Uterus (tissue), 4 donors: ENCODE measurements around the gene NACA. TPM values are rescaled to one million over a fixed set of nuclear protein-coding genes. Genes with fewer than 3 reads are reported as not detected.
"Not testable (repeated sequence)": the region's sequence is repeated elsewhere in the genome, so short reads cannot be mapped to it uniquely, and the experiment has no call there.

Experiments used
- DNase-seq, 2 donors: peaks; one replicate each; pipeline ENCODE4 v3.0.0-alpha.2; 2019 to 2020
- H3K27ac ChIP-seq, 2 donors: fragments of 200-600 bp; sonication (generic); 1 replicate in 1 of 2; 2 replicates in 1 of 2; pipeline ENCODE4 v1.5.1; 2016 to 2018
- H3K27me3 ChIP-seq, 2 donors: fragments of 200-600 bp; sonication (generic); one replicate each; pipeline ENCODE4 v1.5.1; 2018 to 2019; ENCODE audit warnings: control low read depth in 1 of 2
- H3K36me3 ChIP-seq, 2 donors: fragments of 200-600 bp; sonication (generic); one replicate each; pipeline ENCODE4 v1.5.1; 2019; ENCODE audit warnings: control low read depth in 1 of 2
- H3K4me1 ChIP-seq, 2 donors: fragments of 200-600 bp; sonication (generic); one replicate each; pipeline ENCODE4 v1.5.1; 2018 to 2019; ENCODE audit warnings: control low read depth in 1 of 2
- H3K4me3 ChIP-seq, 2 donors: fragments of 200-600 bp; sonication (generic); 1 replicate in 1 of 2; 2 replicates in 1 of 2; pipeline ENCODE4 v1.5.1; 2018 to 2019; ENCODE audit warnings: mild to moderate bottlenecking in 1 of 2
- H3K9me3 ChIP-seq, 2 donors: fragments of 200-600 bp; sonication (generic); one replicate each; pipeline ENCODE4 v1.5.1; 2019; ENCODE audit warnings: control low read depth in 1 of 2
- POLR2A ChIP-seq, 2 donors: fragments of 450-650 bp; IDR thresholded peaks; one replicate each; pipeline ENCODE4 v1.6.1; 2016; ENCODE audit warnings: antibody characterized with exemption in 2 of 2, mild to moderate bottlenecking in 1 of 2, moderate library complexity in 1 of 2
- intact Hi-C: fragments of 100-400 bp; cut with DNase I; formaldehyde crosslinking; loops from one replicate; pipeline ENCODE4 v1.15.1; 2023; ENCODE audit warnings: low total_unique reads
- total RNA-seq, 4 donors: library from RNA; depleted of rRNA in 3 of 4; stranded (reverse); fragments of >200 nt in 3 of 4; gene quantifications; one replicate each; pipeline versions ENCODE4 v1.1.0 to v1.2.4, GENCODE V29; 2014 to 2023
- TF ChIP-seq, protein P1 (sequence below), 4 experiments: fragments of 200-600 bp in 2 of 4; fragments of 450-650 bp in 2 of 4; sonication (generic) in 2 of 4; IDR thresholded peaks; one replicate each; pipeline ENCODE4 v1.5.1; 2016 to 2019; ENCODE audit warnings: antibody characterized with exemption in 4 of 4, mild to moderate bottlenecking in 2 of 4, moderate library complexity in 1 of 4
- donor health status: DM: yes; HTN: yes; CAD: no.

The NACA gene
- total RNA-seq, 4 donors from 2014 or later, result 942 to 2,684 (median 1,304) TPM

DNA sequence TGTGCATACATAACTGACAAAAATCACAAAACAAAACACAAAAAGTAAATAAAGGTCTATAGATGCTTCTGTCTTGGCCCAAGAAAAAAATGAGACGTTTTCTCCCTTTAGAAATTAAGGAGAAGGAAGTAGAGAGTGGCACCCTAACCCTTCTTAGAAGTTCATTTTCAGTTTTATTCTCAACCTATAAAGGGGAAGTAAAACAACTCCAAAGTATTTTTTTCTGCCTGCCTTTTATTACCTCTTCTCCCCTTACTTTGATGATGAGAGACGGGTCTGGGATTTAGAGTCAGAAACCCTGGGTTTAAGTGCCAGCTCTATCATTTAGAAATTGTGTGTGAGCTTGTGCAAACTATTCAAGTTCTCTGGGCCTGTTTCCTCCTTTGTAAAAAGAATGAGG, 24.3 kb upstream of the NACA start:
- no peaks in the 10 kb centered on the region for H3K9me3 ChIP-seq
- H3K4me1 ChIP-seq, result no peaks in the 10 kb centered on the region
- no peak overlapping the region for H3K4me3 ChIP-seq
- H3K27ac ChIP-seq, result no peak overlapping the region
- DNase-seq, result no peak
- no peaks in the 10 kb centered on the region for H3K27me3 ChIP-seq
- TF ChIP-seq, protein P1, sequence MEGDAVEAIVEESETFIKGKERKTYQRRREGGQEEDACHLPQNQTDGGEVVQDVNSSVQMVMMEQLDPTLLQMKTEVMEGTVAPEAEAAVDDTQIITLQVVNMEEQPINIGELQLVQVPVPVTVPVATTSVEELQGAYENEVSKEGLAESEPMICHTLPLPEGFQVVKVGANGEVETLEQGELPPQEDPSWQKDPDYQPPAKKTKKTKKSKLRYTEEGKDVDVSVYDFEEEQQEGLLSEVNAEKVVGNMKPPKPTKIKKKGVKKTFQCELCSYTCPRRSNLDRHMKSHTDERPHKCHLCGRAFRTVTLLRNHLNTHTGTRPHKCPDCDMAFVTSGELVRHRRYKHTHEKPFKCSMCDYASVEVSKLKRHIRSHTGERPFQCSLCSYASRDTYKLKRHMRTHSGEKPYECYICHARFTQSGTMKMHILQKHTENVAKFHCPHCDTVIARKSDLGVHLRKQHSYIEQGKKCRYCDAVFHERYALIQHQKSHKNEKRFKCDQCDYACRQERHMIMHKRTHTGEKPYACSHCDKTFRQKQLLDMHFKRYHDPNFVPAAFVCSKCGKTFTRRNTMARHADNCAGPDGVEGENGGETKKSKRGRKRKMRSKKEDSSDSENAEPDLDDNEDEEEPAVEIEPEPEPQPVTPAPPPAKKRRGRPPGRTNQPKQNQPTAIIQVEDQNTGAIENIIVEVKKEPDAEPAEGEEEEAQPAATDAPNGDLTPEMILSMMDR (IDR thresholded peaks at IDR 0.05), result no peak
- TF ChIP-seq POLR2A (IDR thresholded peaks at IDR 0.05), result no peak
- intact Hi-C loops, result no loop called here
- H3K36me3 ChIP-seq, result no peaks in the 10 kb centered on the region

DNA sequence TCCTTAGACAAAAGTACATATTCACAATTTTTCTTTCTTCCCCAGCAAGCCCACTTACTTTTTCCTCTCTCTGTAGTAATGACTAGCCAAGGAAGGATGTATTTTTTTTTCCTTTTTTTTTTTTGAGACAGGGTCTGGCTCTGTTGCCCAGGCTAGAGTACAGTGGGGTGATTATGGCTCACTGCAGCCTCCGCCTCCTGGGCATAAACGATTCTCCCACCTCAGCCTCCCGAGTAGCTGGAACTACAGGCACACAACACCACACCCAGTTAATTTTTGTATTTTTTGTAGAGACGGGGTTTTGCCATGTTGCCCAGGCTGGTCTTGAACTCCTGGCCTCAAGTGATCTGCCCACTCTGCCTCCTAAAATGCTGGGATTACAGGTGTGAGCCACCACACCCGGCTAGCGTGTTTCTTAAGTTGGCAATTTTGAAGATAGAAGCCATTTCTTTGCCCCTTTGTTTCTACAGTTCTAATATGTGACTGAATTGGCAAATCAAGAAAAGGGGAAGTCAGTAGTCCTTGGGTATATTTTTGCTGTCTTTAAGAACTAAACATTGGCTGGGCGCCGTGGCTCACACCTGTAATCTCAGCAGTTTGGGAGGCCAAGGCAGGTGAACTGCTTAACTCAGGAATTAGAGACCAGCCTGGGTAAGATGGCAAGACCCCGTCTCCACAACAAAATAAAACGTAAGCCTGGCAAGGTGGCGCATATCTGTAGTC, 3.2 kb upstream of the NACA start:
- no peaks in the 10 kb centered on the region for H3K27me3 ChIP-seq
- TF ChIP-seq, protein P1 (IDR thresholded peaks at IDR 0.05), result no peak
- no peak for TF ChIP-seq POLR2A (IDR thresholded peaks at IDR 0.05)
- H3K9me3 ChIP-seq, result no peaks in the 10 kb centered on the region
- H3K36me3 ChIP-seq, result no peaks in the 10 kb centered on the region
- H3K27ac ChIP-seq, result no peak overlapping the region
- no peak overlapping the region for H3K4me3 ChIP-seq
- no peak for DNase-seq
- intact Hi-C loops, result loop anchor here (5.0 to 10.0 kb wide), 2 partner anchors 41 to 93 kb away; partner anchors contain the start of genes BAZ2A and PTGES3
- no peaks in the 10 kb centered on the region for H3K4me1 ChIP-seq

DNA sequence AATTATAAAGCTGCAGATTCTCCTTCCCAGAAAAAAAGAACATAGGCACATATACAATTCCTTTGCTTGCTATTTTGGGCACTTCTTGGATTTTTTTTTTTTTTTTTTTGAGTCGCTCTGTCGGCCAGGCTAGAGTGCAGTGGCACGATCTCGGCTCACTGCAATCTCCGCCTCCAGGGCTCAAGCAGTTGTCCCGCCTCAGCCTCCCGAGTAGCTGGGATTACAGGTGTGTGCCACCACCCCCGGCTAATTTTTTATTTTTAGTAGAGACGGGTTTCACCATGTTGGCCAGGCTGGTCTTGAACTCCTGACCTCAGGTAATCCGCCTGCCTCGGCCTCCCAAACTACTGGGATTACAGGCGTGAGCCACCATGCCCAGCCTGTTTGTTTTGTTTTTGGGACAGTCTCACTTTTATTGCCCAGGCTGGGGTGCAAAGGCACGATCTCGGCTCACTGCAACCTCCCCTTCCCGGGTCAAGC, 1.1 kb upstream of the NACA start:
- intact Hi-C loops, result loop anchor here (5.0 to 10.0 kb wide), 2 partner anchors 39 to 91 kb away; partner anchors contain the start of genes BAZ2A and PTGES3
- Histone ChIP-seq H3K4me1 (peaks cover 6 to 13% of the 10 kb centered on the region in 2 donors), H3K27ac (peak overlapping the region; percentile 88 to 93)
- H3K9me3 ChIP-seq, H3K36me3 ChIP-seq, DNase-seq, H3K4me3 ChIP-seq, H3K27me3 ChIP-seq: not testable (repeated sequence)

DNA sequence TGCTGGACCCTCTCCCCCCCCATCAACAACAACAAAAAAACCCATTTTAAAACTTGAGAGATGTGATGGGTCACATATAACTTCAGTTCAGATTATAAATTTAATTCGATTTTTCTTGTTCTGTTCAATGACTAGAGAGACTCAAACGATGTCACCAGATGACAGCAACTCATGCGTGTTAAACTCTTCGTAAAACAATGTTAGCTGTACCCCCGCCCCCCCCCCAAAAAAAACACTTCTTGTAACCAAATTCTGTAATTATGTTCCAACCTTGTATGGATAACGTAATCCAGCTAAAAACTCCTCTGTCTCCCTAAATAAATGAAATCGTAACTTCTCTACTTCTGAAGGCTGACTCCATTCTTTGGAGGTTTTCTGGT, 614 bp upstream of the NACA start:
- intact Hi-C loops, result loop anchor here (5.0 to 10.0 kb wide), 2 partner anchors 38 to 91 kb away; partner anchors contain the start of genes BAZ2A and PTGES3
- TF ChIP-seq, protein P1 (IDR thresholded peaks at IDR 0.05), result no peak
- no peak for TF ChIP-seq POLR2A (IDR thresholded peaks at IDR 0.05)
- H3K27ac ChIP-seq, result peak overlapping the region; percentile 88 to 93
- DNase-seq, result no peak
- H3K4me1 ChIP-seq, result peaks cover 9 to 14% of the 10 kb centered on the region in 2 donors
- H3K4me3 ChIP-seq, result peak overlapping the region; percentile 61 to 78
- no peaks in the 10 kb centered on the region for H3K36me3 ChIP-seq
- H3K27me3 ChIP-seq, result no peaks in the 10 kb centered on the region
- H3K9me3 ChIP-seq, result no peaks in the 10 kb centered on the region

DNA sequence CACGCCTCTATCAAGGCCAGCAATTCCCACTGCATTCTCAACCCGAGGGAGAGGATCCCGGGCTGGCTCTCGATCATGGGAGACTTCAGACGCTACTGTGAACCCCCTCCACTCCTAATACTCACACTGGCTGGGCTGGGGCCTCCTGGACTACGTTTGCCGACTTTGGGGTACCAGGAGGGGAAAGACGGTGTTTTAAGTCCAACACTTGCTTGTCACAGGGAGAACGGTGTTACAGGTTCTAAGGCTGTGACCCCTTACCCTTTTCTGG, 463 bp downstream of the NACA start:
- Histone ChIP-seq H3K36me3 (no peaks in the 10 kb centered on the region), H3K27ac (peak overlapping the region; percentile 88 to 93), H3K4me1 (peaks cover 9 to 14% of the 10 kb centered on the region in 2 donors), H3K27me3 (no peaks in the 10 kb centered on the region), H3K9me3 (no peaks in the 10 kb centered on the region), H3K4me3 (peak overlapping the region; percentile 61 to 78)
- peak in 1 of 2 donors; percentile 19 for DNase-seq
- TF ChIP-seq, protein P1 (IDR thresholded peaks at IDR 0.05), result no peak
- no peak for TF ChIP-seq POLR2A (IDR thresholded peaks at IDR 0.05)
- intact Hi-C loops, result loop anchor here (10.0 kb wide), 1 partner anchor 90 kb away; the partner anchor contains the start of gene BAZ2A
